Muscle of back (tissue), 11 donors: ENCODE measurements around the gene PPP1CA. TPM values are rescaled to one million over a fixed set of nuclear protein-coding genes. Genes with fewer than 3 reads are reported as not detected.

Experiments used
- DNase-seq, 3 donors: peaks; one replicate each; pipeline versions ENCODE4 v3.0.0 to v3.0.0-alpha.2; 2013
- polyA plus RNA-seq, 10 donors: library from polyadenylated mRNA; unstranded; fragments of 120-200 nt; gene quantifications; one replicate each; pipeline ENCODE4 v1.2.1, GENCODE V29; 2013; ENCODE audit not compliant: insufficient read length in 10 of 10

The PPP1CA gene
- polyA plus RNA-seq, 10 donors = 95.8 to 132 (median 119) TPM

DNA sequence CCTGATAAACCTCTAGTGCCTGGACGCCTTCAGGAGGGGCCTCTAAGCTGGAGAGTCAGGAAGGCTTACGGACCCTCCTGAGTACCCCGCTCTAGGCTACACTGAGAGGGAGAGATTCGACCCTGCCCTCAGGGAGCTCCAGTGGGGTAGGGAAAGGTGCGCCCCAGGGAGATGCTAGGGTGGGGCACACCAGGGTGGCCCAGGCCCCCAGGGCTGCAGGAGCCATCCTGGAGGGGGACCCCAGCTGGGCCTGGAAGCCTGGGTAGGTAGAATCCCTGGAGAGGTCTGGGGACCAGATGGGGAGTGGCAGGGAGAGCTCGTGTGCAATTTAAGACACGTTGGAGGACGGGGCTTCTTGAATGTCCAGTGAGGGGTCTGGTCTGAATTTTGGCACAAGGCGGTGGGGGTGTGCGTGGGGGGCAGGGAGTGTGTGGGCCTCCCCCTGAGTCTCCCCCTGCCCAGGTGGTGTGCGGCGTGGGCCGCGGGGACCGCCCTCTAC lies 18.5 kb upstream of the PPP1CA start:
- no peak for DNase-seq

DNA sequence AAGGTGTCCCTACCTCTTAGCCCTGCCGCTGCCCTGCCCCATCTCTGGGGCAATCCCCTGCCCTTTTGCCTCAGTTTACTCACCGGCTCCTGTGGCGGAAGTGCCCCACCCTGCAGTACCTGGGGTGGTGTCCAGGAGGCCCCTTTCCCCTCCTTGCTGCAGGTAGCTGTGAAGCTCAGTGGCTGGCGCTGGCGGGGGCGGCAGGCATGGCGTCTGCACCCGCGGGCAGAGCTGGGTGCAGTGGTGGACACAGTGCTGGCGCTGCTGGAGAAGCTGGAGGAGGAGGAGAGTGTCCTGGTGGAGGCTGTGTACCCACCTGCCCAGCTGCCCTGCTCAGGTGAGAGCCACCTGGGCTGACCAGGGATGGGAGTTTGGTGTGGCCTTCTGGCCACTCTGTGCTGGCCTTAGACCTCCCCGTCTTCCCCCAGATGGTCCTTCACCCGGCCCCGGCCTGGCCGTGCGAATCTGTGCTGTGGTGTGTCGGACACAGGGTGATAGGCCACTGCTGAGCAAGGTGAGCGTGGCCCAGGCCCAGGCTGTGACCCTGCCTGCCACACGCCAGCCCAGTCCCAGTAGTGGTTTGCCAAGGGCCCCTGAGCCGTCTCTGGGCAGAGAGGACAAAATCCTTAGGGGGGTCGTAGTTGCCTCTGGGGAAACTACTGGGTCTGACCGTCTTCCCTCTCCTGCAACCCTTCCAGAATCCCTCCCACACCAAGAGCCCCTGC lies 17.8 kb upstream of the PPP1CA start:
- DNase-seq = no peak

DNA sequence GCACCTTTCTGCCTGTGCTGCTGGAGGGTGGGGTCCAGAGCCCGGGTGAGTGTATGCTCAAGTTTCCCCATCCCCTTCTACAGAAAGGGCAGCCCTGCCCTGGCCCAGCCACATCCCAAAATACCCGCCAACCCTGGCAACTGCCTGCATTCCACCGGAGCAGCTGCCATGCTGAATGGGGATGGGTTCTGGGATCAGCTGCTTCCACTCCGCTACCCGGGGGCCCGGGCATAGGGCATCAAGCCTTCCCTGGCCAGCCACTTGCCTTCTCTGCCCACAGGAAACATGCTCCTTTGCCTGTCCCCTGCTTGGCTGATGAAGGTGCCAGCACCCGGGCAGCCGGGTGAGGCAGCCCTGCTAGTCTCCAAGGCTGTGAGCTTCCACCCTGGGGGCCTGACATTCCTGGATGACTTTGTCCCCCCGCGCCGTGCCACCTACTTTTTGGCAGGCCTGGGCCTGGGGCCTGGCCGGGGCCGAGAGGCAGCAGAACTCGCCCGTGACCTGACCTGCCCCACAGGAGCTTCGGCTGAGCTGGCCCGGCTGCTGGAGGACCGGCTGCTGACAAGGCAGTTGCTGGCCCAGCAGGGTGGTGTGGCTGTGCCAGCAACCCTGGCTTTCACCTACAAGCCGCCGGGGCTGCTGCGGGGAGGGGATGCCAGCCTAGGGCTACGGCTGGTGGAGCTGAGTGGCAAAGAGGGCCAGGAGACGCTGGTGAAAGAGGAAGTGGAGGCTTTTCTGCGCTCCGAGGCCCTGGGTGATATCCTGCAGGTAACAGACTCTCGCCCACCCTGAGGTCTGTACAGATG lies 17.0 kb upstream of the PPP1CA start:
- DNase-seq = peak; percentile 64 to 77 (median 76)

DNA sequence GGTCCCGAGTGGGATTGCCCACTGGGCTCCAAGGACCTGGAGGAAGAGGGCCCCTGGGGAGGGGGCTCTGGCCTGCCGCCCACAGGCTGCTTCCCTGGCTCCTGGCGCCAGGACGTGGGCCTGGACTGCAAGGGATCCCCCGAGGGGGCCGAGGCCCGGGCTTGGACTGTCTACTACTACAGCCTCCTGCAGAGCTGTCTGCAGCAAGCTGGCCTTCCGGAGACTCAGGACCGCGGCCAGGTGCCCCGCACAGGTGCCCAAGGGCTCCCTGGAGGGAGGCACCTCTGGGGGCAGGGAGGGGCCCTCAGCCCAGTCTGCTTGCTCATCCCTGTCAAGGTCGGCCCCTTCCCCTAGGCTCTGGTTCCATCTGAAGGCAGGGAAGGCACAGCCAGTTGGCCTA lies 15.8 kb upstream of the PPP1CA start:
- no peak for DNase-seq

DNA sequence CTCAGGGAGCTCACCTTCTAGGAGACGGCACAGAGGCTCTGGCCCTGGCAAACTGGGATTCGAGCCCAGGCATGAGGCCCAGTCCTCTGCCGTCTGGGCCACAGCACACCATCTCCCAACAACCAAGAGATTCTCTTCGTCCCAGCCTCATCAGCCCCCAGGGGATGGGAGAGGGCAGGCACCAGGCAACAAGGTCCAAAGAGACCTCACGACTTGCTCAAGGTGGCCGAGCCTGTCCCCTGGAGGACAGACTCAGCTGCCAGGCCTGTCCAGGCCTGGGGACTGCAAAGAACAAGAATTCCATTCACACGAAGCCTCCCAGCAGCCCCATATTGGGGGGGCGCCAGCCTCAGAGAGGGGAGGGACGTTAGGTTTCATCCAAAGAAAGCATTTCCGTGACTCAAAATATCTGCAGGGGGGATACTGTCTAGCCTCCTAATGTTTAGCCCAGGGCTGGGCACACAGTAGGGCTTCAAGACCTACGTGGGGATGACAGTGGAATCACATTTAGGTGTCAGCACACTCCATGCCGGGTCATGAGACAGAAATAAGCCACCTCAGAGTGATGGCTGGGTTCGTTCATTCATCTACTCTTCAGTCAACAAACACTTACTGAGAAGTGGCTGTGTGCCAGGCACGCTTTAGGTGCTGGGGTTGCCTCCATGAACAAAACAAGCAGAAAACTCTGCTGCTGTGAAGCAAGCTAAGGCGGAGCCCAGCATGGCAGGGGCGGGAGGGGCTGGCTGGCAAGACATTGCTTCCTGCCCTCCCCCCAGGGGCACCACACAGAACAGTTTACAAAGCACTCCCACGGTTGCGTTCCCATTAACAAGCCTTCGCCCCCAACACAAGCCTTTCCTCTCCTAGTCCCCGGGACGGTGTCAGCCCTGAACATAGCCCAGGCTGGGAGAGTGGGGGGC lies 15.0 kb upstream of the PPP1CA start:
- peak in 1 of 3 donors; percentile 52 for DNase-seq

DNA sequence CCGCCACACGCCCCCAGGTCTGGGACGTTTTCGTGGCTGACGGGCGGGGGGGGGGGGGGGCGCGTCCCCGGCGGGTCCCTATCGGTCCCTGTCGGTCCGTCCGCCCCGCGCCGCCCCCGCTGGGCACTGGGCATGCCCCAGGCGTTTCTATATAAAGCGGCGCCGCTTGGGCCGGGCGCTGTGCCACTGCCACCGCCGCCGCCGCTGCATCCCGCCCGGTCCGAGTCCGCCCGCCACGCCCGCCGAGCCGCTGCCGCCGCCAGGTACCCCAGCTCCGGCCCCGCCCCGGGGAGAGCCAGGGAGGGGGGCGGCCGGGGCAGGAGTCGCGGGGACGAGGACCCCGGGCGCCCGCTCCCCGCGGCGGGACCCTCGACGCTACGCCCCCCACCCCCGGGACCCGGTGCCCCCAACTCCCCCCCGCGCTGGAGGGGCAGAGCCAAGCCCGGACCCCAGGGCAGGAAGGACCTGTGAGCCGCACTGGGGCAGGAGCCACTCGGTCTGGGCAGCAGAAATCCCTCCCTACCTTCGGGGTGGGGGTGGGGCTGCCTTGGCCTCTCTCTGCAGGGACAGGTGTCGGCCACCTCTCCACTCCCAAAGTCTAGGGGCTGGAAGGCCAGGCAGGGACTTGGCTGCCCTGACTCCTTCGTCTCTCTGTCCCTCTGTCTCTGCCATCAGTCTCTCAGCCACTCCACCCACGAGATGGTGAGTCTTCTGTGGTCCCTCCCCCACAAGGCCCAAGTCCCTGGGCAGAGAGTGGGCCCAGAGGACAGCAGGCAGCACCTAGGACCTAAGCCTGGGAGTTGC lies 14.0 kb upstream of the PPP1CA start, which contains the start of gene CARNS1:
TSS of gene CARNS1 (plus strand) at position 178 of the 804 bp plus-strand sequence. CDS start at position 700, 522 bp downstream.
- DNase-seq = no peak

DNA sequence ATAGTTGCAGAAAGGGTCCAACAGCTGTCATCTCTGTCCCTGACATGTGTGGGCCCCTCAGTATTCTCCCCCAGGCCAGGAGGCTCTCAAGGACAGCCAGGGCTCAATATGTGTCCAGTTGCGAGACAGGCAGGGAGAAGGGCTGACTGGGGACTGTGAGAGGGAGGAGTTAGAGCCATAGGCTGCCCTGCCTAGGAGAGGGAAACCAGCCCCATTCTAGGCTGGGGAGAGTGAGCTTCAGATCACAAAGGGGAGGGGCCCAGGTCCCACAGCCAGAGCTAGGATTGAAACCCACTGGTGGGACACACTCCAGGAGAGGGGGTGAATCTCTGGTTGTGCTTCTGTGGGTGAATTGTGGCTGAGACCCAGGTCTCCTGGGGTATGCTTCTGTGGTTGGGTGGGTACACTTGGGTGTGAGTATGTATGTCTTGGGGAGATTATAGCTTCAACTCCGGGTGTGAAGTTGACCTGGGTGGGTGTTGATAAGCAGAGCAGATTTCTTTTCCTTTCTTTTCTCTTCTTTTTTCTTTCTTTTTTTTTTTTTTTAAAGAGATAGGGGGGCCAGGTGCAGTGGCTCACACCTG lies 11.7 kb upstream of the PPP1CA start:
- no peak for DNase-seq

DNA sequence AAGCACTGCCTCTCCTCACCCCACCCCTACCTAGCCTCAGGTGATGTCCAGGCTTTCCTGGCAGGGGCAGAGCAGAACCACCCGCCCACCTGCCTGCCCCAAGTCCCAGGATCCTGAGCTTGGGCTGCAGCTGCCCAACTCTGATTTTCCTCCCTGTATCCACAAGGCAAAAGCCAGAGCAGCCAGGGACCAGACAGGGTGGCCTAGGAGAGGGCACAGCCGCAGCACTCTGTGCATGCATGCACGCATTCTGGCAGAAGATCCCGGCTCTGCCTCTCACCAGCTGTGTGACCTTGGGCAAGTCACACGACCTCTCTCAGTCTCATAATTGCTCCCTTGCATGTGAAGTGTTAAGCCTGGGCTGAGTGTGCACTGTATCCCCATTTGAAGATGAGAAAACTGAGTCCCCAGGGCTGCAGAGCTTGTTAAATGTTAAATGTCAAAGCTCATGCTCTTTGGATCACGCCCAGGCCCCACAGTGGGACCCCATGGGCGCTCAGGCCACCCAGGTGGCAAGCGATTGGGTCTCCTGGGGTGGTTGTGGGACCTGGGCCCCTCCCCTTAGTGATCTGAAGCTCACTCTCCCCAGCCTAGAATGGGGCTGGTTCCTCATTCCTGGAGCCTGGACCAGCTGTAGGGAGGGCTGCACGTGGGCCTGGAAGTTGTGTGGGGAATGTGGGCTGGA lies 11.0 kb upstream of the PPP1CA start:
- no peak for DNase-seq

DNA sequence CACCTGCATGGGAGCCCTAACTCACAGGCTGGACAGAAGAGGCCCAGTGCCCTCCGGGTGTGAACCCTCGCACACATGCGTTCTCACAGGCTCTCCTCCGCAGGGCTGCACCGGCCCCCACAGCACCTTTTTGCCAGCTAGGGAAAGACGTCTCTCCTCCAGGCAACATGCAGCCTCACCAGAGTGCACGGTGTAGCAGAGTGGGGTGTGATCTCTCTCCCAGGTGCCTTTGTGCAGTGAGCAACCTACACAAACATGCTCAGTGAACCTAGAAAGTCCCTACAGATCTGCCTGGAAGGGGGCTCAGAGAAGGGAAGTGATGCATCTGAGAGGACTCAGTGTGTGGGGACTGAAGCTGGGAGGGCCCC lies 10.1 kb upstream of the PPP1CA start:
- DNase-seq = no peak

DNA sequence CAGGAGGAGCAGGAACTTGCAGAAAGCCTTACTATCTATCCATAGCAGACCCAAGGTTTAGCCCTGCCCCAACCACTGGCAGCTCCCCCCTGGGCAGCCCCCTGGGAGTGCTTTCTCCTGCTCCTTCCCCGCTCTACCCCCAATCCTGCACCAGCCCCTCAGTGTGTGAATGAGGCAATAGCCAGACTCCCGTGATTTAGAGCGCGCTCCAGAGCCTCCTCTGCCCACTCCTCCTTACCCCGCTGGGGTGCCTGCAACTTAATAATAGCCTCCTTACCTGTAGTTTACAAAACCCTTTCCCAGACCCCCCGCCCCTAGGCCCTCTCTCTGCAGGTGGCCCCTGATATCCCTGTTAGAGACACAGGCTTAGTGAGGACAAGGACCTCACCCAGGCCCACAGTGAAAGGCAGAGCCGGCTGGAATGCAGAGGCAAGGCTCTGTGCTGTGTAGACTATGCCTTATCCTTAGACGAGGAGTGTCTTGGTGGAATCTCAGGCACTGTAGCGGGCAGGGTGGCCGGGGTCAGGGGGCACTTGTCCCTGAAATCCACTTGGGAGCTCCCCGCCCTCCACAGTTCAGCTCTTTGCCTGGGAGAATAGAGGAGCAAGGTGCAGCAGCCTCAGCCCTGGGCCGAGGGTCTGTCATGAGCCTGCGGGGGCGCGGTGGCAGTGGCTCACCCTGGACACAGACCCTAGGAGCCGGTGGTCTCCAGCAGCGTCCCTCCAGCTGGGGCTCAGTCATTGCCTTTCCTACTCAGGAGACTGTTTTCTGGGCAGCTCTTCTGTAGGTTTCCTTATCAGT lies 9.5 kb upstream of the PPP1CA start:
- DNase-seq = no peak

DNA sequence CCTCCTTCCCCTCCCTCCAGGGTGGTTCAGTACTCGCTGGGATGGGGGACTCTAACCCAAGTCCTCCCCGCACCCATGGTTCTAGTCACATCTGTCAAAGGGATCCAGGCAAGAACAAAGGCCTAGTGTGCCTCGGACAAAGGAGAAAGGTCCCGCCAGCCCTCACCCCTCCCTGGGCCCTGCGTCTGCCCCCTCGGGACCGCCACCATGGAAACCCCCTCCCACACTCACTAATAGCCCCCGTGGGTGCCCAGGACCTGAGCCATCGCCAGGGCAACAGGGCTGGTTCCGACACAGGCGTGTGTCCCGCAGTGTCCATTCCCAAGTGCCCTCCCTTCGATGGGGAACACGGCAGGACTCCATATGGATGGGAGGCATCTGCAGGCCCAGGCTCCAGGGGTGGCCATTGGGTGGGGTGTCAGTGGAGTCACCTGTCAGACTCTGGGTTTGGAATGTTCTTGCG lies 8.7 kb upstream of the PPP1CA start:
- no peak for DNase-seq

DNA sequence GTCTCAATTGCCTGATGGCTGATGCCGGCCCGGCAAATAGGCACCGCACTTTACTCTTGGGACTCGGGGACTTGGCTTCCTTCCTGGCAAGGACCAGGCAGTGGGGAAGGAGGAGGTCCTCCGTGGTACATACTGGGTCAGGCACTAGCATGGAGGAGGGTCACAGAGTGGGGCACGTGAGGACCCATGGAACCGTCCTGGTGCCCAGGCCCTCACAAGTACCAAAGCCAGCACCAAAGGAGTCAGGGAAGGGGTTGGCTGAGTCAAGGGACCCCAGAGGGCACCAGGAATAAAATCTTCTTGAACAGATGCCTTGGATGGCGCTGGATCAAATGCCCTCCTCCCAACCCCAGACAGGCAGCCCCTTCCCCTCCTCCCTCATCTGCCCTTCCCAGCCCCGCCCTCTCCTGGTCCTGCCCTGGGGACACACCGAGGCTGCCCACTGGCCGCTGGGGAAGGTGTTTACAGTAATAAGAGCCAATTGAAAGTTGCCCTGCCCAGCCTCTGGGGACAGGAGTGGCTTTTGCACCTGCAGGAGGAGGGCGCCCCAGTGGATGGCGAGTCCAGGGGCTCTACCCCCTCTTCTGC lies 8.2 kb upstream of the PPP1CA start:
- DNase-seq = no peak

DNA sequence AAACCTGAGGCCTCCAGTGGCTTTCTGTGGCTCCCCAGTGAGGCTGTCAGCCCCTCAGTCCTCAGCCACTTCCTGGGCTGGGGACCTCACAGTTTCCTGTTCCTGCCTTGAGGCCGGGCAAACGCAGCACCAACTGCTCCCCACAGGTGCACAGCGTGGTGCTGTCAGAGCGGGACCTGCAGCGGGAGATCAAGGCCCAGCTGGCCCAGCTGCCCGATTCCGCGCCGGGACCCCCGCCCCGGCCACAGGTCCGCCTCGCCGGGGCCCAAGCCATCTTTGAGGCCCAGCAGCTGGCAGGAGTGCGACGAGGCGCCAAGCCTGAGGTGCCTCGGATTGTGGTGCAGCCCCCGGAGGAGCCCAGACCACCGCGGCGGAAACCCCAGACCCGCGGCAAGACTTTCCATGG lies 7.6 kb upstream of the PPP1CA start:
- DNase-seq = no peak

DNA sequence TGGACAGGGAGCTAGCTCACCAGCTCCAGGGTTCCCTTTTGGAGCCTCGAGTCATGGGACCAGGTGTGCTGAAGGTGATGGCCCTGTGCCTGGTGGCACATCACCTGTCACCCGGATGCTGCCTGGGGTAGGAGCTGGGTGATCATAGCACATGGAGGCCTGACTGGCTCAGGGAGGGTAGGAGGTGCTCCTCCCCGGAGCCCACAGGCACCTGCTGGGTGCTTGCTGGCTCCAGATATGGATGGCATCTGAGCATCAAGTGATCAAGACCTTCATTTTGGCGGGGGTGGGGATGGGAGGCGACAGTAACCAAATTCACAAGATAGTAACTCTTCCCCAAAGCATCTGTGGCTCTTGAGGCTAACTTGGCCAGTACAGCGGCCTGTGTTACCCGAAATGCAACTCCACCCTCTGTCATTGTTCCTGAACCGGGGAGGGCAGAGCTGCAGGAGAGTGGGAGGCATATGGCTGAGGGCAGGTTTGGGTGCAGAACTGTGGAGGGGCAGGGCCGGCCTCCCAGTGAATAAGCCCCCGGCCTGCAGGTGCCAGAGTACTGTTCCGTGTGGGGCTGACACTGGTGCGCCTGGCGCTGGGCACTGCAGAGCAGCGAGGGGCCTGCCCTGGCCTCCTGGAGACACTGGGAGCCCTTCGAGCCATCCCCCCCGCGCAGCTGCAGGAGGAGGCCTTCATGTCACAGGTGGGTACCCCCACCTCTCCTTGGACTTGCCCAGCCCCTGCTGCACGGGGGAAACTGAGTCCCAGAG lies 7.0 kb upstream of the PPP1CA start:
- DNase-seq = no peak

DNA sequence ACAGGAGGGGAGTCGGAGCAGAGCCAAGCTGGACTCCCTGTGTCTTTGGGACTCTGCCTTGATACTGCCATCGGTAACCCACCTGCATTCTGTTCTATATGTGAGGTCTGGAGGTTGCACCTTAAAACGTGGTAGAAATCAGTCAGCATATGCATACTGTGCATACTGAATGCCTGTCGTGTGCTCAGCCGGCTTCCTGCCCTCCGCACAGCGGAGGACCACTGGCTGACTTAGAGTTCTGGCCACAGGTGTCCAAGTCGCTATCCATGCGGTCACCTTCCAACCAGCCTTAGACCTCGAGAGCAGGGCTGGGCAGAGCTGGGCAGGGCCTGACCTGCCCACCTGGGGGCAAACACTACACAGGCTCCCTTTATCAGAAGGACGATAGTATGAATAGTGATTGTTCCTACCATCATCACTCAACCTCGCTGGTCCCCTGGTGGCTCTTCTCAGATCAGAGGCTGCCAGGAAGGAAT lies 6.1 kb upstream of the PPP1CA start:
- DNase-seq = no peak

DNA sequence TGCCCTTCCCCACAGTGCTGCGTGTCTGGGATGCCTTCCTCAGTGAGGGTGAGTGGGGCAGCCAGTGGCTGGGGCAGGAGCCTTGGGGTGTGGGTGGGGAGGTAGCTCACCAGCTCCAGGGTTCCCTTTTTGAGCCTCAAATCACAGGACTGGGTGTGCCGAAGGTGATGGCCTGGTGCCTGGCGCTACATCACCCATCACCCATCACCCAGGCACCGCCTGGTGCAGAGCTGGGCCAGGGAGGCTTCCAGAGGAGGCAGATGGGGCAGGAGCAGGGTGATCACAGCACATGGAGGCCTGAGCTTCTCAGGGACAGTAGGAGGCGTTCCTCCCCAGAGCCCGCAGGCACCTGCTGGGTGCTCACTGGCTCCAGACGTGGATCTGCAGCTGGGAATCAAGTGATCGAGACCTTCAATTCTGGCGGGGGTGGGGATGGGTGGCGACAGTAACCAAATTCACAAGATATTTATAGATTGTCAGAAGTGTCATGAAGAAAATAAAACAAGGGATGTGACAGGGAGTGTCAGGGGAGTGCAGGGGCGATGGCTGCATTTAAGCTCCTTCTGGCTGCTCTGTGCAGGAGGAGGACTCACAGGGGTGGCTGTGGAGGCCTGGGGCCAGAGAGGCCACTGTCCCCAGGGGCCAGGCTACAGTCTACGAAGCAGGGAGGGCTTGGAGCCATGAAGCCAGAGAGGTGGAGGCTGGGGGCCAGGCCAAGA lies 5.5 kb upstream of the PPP1CA start:
- no peak for DNase-seq

DNA sequence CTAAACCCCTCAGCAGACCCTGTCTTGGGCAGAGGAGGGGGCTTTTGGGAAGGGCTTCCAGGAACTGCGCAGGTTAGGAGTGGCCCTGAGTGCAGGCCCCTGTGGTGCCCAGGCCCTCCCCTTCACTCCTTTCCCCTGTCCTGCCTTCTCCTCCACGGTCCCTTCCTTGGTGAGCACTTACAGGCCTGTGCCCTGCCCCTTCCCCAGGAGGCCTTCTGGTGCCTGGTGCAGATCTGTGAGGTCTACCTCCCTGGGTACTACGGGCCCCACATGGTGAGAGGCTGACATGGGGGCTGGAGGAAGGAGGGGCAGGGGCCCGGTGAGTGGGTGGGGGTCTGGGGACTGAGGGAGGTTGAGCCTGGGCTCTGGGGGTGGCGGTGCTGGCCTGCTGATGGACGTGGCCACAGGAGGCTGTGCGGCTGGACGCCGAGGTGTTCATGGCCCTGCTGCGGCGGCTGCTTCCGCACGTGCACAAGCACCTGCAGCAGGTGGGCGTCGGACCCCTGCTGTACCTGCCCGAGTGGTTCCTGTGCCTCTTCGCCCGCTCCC lies 4.8 kb upstream of the PPP1CA start:
- no peak for DNase-seq
